C4-2B (cell line): ENCODE data around the gene LYZL2.

Experiments
- H3K27ac ChIP-seq: fragments of 450-650 bp; 2 replicates; pipeline ENCODE4 v1.5.1; 2017
- CTCF ChIP-seq: fragments of 450-650 bp; conservative IDR thresholded peaks from 2 replicates; pipeline ENCODE4 v1.5.1; 2017; ENCODE audit warnings: mild to moderate bottlenecking
- ZFX ChIP-seq: fragments of 450-650 bp; IDR thresholded peaks from 2 replicates; pipeline ENCODE4 v1.6.1; 2017

The LYZL2 gene

GRCh38 chr10:30573721-30574431 lies 55.7 kb downstream of the LYZL2 start:
- H3K27ac ChIP-seq: no peak overlapping the region
- TF ChIP-seq CTCF: no peak
- no peak for TF ChIP-seq ZFX

- no peak overlapping the region for H3K27ac ChIP-seq
- TF ChIP-seq CTCF: no peak
- no peak for TF ChIP-seq ZFX
Measured at GRCh38 chr10:30565449-30565848, 64.1 kb downstream of the LYZL2 start.

GRCh38 chr10:30562787-30563186 lies 66.8 kb downstream of the LYZL2 start:
- TF ChIP-seq ZFX: no peak
- no peak for TF ChIP-seq CTCF
- H3K27ac ChIP-seq: no peak overlapping the region
